Measurements from ENCODE around the gene ELP1. TPM values are rescaled to one million over a fixed set of nuclear protein-coding genes. Genes with fewer than 3 reads are reported as not detected.

Gene ELP1
- total RNA-seq, 3 donors from 2014 or later (not counting 1 experiment from before 2014, with no cell fraction given): 21.8 to 33.0 (median 28.2) TPM

DNA sequence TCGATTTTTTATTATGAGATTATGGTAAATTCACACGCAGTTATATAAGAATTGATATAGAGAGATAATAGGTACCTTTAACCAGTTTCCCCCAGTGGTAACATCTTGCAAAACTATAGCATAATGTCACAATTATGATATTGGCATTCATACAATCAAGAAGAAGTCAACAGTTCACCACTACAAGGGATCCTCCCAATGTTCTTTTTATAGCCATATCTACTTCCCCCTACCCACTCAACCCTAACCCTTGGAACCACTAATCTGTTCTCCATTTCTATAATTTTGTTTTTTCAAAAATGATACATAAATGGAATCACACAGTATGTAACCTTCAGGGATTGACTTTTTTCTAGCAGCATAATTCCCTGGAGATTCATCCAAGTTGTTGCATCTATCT is 88.0 kb downstream of the ELP1 start:
- Histone ChIP-seq H3K36me3 (ENCODE audit: control insufficient read depth, insufficient read depth, low read length) (no peaks in the 10 kb centered on the region), H3K9me3 (ENCODE audit: control insufficient read depth, insufficient read depth, low read length) (no peaks in the 10 kb centered on the region), H3K4me1 (ENCODE audit: control insufficient read depth, insufficient read depth, low read length) (peaks cover 3% of the 10 kb centered on the region), H3K4me3 (ENCODE audit: low read length) (no peak overlapping the region), H3K27ac (ENCODE audit: low read length) (no peak overlapping the region), H3K27me3 (ENCODE audit: control insufficient read depth, insufficient read depth, low read length) (no peaks in the 10 kb centered on the region)
- no CpG with 5 or more reads among the region's 2 CpGs for WGBS (ENCODE audit: insufficient coverage)
- ATAC-seq: no peak
- TF ChIP-seq, protein P1, sequence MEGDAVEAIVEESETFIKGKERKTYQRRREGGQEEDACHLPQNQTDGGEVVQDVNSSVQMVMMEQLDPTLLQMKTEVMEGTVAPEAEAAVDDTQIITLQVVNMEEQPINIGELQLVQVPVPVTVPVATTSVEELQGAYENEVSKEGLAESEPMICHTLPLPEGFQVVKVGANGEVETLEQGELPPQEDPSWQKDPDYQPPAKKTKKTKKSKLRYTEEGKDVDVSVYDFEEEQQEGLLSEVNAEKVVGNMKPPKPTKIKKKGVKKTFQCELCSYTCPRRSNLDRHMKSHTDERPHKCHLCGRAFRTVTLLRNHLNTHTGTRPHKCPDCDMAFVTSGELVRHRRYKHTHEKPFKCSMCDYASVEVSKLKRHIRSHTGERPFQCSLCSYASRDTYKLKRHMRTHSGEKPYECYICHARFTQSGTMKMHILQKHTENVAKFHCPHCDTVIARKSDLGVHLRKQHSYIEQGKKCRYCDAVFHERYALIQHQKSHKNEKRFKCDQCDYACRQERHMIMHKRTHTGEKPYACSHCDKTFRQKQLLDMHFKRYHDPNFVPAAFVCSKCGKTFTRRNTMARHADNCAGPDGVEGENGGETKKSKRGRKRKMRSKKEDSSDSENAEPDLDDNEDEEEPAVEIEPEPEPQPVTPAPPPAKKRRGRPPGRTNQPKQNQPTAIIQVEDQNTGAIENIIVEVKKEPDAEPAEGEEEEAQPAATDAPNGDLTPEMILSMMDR (IDR thresholded peaks at IDR 0.05): no peak
- Mint-ChIP-seq H3K27me3 (ENCODE audit: low read depth in 2 of 2) (peaks cover 0 to 2% of the 10 kb centered on the region in 2 donors), H3K27ac (no peak overlapping the region), H3K36me3 (no peaks in the 10 kb centered on the region), H3K9me3 (no peaks in the 10 kb centered on the region), H3K4me1 (peaks cover 10% of the 10 kb centered on the region in 2 donors), H3K4me3 (no peak overlapping the region)
- intact Hi-C loops (cut with micrococcal nuclease): no loop called here
- no peak for DNase-seq

DNA sequence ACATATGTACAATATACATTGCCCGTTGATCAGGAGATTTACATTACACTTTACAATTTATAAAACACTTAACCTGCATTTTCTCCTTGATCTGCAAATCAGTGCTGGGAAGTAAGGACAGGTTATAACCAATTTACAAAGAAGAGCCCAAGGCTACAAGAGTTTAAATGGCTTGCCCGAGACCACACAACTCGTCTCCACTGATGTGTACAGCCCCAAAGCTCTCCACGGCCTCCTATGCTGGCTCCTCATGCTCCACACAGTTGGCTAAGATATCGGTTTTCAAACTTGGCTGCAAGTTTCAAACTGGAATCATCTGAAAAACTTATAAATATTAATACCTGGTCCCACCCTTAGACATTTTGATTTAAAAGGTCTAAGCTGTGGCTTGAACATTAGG is 88.4 kb downstream of the ELP1 start:
- no peak overlapping the region for H3K4me3 Mint-ChIP-seq
- H3K36me3 ChIP-seq (ENCODE audit: control insufficient read depth, insufficient read depth, low read length): no peaks in the 10 kb centered on the region
- no peak overlapping the region for H3K4me3 ChIP-seq (ENCODE audit: low read length)
- no peak for DNase-seq
- WGBS (ENCODE audit: insufficient coverage): 90% methylated on average over 5 of the region's 5 CpGs
- intact Hi-C loops (cut with micrococcal nuclease): no loop called here
- H3K4me1 ChIP-seq (ENCODE audit: control insufficient read depth, insufficient read depth, low read length): peaks cover 3% of the 10 kb centered on the region
- no peaks in the 10 kb centered on the region for H3K9me3 ChIP-seq (ENCODE audit: control insufficient read depth, insufficient read depth, low read length)
- ATAC-seq: no peak
- peaks cover 0 to 3% of the 10 kb centered on the region in 2 donors for H3K27me3 Mint-ChIP-seq (ENCODE audit: low read depth in 2 of 2)
- TF ChIP-seq, protein P1 (IDR thresholded peaks at IDR 0.05): no peak
- no peak overlapping the region for H3K27ac Mint-ChIP-seq
- peaks cover 10% of the 10 kb centered on the region in 2 donors for H3K4me1 Mint-ChIP-seq
- H3K36me3 Mint-ChIP-seq: no peaks in the 10 kb centered on the region
- H3K27me3 ChIP-seq (ENCODE audit: control insufficient read depth, insufficient read depth, low read length): no peaks in the 10 kb centered on the region
- no peak overlapping the region for H3K27ac ChIP-seq (ENCODE audit: low read length)
- H3K9me3 Mint-ChIP-seq: no peaks in the 10 kb centered on the region

DNA sequence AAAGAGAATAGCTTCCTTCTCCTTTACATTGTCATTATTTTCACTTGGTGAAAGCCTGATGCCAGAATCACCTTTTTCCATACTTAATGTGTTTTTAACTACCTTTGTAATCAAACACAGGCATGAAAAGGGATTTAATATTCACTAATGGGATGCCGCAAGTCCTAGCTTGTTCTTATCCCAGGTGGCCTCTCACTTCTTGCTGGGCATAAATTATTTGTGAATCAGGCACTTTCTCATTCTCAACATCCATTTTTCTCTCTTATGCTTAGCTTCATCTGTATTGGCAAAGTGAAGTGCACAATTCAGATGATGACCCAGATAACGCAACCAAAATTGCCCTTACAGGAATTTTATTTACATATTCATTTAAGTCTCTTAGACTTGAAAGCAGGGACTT is 89.1 kb downstream of the ELP1 start:
- no peaks in the 10 kb centered on the region for H3K36me3 ChIP-seq (ENCODE audit: control insufficient read depth, insufficient read depth, low read length)
- Mint-ChIP-seq H3K27ac (no peak overlapping the region), H3K9me3 (no peaks in the 10 kb centered on the region), H3K4me3 (no peak overlapping the region), H3K27me3 (ENCODE audit: low read depth in 2 of 2) (peaks cover 0 to 3% of the 10 kb centered on the region in 2 donors), H3K4me1 (peaks cover 10% of the 10 kb centered on the region in 2 donors), H3K36me3 (no peaks in the 10 kb centered on the region)
- no peaks in the 10 kb centered on the region for H3K9me3 ChIP-seq (ENCODE audit: control insufficient read depth, insufficient read depth, low read length)
- H3K4me1 ChIP-seq (ENCODE audit: control insufficient read depth, insufficient read depth, low read length): peaks cover 3% of the 10 kb centered on the region
- H3K27ac ChIP-seq (ENCODE audit: low read length): no peak overlapping the region
- 91% methylated on average over 2 of the region's 2 CpGs for WGBS (ENCODE audit: insufficient coverage)
- no peak for DNase-seq
- no peak overlapping the region for H3K4me3 ChIP-seq (ENCODE audit: low read length)
- no peak for ATAC-seq
- TF ChIP-seq, protein P1 (IDR thresholded peaks at IDR 0.05): no peak
- H3K27me3 ChIP-seq (ENCODE audit: control insufficient read depth, insufficient read depth, low read length): no peaks in the 10 kb centered on the region
- intact Hi-C loops (cut with micrococcal nuclease): no loop called here

GRCh38 chr9:108844391-108844790 is 89.5 kb downstream of the ELP1 start:
- DNase-seq (no peak), ATAC-seq (no peak)
- Histone ChIP-seq H3K9me3 (ENCODE audit: control insufficient read depth, insufficient read depth, low read length) (no peaks in the 10 kb centered on the region), H3K27me3 (ENCODE audit: control insufficient read depth, insufficient read depth, low read length) (no peaks in the 10 kb centered on the region), H3K4me3 (ENCODE audit: low read length) (no peak overlapping the region), H3K36me3 (ENCODE audit: control insufficient read depth, insufficient read depth, low read length) (no peaks in the 10 kb centered on the region), H3K27ac (ENCODE audit: low read length) (no peak overlapping the region), H3K4me1 (ENCODE audit: control insufficient read depth, insufficient read depth, low read length) (peaks cover 3% of the 10 kb centered on the region)
- Mint-ChIP-seq H3K36me3 (no peaks in the 10 kb centered on the region), H3K4me3 (no peak overlapping the region), H3K27ac (no peak overlapping the region), H3K27me3 (ENCODE audit: low read depth in 2 of 2) (peaks cover 0 to 3% of the 10 kb centered on the region in 2 donors), H3K4me1 (peaks cover 10% of the 10 kb centered on the region in 2 donors), H3K9me3 (no peaks in the 10 kb centered on the region)
- 68% methylated on average over 2 of the region's 2 CpGs for WGBS (ENCODE audit: insufficient coverage)
- intact Hi-C loops (cut with micrococcal nuclease): no loop called here
- TF ChIP-seq, protein P1 (IDR thresholded peaks at IDR 0.05): no peak

All from natural killer cell (primary cell).